Adrenal gland (tissue), 5 donors: Measurements from ENCODE around the gene HSPB2.

Experiments
- CTCF ChIP-seq, 6 experiments: fragments of 450-650 bp in 4 of 6; fragments of 200-600 bp in 2 of 6; sonication (generic) in 1 of 6; IDR thresholded peaks; 1 replicate in 5 of 6; 2 replicates in 1 of 6; pipeline versions ENCODE4 v1.5.1 to v1.8.0; 2016 to 2021; ENCODE audit warnings: antibody characterized with exemption in 6 of 6, mild to moderate bottlenecking in 2 of 6, moderate library complexity in 1 of 6
- POLR2A ChIP-seq, 2 donors: fragments of 450-650 bp; IDR thresholded peaks; one replicate each; pipeline ENCODE4 v1.6.1; 2017; ENCODE audit warnings: antibody characterized with exemption in 2 of 2, mild to moderate bottlenecking in 2 of 2, moderate library complexity in 1 of 2
- donor health status: DM: no; HTN: no; CAD: no.

- TF ChIP-seq CTCF (IDR thresholded peaks at IDR 0.05) (no peak), POLR2A (IDR thresholded peaks at IDR 0.05) (no peak)
Observed at GRCh38 chr11:111917788-111918187, 5.3 kb downstream of the HSPB2 start.
